Heart left ventricle (tissue), 13 donors: ENCODE measurements around the gene DDX59.

Source experiments
- POLR2A ChIP-seq, 2 donors: fragments of 450-650 bp; IDR thresholded peaks; one replicate each; pipeline ENCODE4 v1.6.1; 2017; ENCODE audit warnings: antibody characterized with exemption in 2 of 2, mild to moderate bottlenecking in 2 of 2, moderate library complexity in 2 of 2
- TF ChIP-seq, protein P1 (sequence below), 12 donors: fragments of 200-600 bp; sonication (generic) in 4 of 12; IDR thresholded peaks; one replicate each; pipeline versions ENCODE4 v1.5.0 to v1.8.0; 2018 to 2022; ENCODE audit warnings: antibody characterized with exemption in 12 of 12, mild to moderate bottlenecking in 5 of 12
- donor health status: ischemic (EF 13 %, LVEDD 7.1; RV severe dilation, severe dysfunction).
- donor health status: DM: no; HTN: yes; CAD: no.
- donor health status: DM: no; HTN: no; CAD: no.
- donor health status: ischemic (EF 25% LVEDD 6.9; RV normal size, moderate dysfunction).
- donor health status: ischemic (EF 25% LVEDD 5.7; RV mildly dilated, moderate dysfunction).
- donor health status: ischemic (EF 35%, LVEDD 5.7; RV mildly dilated, moderate dysfunction).
- donor health status: nonischemic (EF 11% LVEDD 7.7; RV severe dilation, severe dysfunction).
- donor health status: DM: yes; HTN: yes; CAD: no.
- donor health status: PGD.
- donor health status: ischemic (EF 29% LVEDD 5.4; RV normal size, mild dysfunction).
- donor health status: nonischemic (EF 23%, LVEDD 6.1; RV moderate dilation, normal function).

DNA sequence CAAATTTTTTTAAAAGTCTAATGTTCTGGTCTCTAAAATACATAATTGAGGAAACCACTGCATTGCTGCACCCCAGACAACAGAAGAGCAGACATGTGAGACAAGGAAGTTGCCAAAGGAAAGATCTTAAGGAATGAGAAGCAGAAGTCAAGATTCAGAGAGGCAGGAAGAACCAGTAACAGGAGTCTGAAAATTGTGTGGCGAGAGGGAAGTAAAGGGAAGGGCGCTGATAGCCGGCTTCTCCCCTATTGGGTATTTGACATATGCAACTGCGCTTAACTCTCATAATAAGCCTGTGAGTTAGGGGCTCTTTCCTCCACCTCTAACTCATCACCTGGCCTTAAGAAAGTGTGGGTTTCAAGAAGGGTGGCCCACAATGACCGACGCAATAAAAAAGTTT, 27.2 kb downstream of the DDX59 start:
- TF ChIP-seq, protein P1, sequence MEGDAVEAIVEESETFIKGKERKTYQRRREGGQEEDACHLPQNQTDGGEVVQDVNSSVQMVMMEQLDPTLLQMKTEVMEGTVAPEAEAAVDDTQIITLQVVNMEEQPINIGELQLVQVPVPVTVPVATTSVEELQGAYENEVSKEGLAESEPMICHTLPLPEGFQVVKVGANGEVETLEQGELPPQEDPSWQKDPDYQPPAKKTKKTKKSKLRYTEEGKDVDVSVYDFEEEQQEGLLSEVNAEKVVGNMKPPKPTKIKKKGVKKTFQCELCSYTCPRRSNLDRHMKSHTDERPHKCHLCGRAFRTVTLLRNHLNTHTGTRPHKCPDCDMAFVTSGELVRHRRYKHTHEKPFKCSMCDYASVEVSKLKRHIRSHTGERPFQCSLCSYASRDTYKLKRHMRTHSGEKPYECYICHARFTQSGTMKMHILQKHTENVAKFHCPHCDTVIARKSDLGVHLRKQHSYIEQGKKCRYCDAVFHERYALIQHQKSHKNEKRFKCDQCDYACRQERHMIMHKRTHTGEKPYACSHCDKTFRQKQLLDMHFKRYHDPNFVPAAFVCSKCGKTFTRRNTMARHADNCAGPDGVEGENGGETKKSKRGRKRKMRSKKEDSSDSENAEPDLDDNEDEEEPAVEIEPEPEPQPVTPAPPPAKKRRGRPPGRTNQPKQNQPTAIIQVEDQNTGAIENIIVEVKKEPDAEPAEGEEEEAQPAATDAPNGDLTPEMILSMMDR (IDR thresholded peaks at IDR 0.05): no peak
- no peak for TF ChIP-seq POLR2A (IDR thresholded peaks at IDR 0.05)
